IMR-90 (cell line): ENCODE data around the gene PTCH2. TPM values are rescaled to one million over a fixed set of nuclear protein-coding genes. Genes with fewer than 3 reads are reported as not detected.

Experiments
- ATAC-seq: fragments of 200-7000 bp; cut with Tn5 transposase; 2 replicates; pipeline ENCODE4 v1.9.1; 2020; ENCODE audit warnings: low read depth, mild to moderate bottlenecking, moderate library complexity
- BruUV-seq: library from RNA; stranded (reverse); fragments of 400-500 nt; replicated peaks from 2 replicates; lab custom pipeline; 2021; lab: Mats Ljungman, UMichigan
- CTCF ChIA-PET: fragments of 300-600 bp; formaldehyde crosslinking; extraction: SDS; loops from one replicate; lab custom pipeline; 2021; ENCODE audit warnings: antibody characterized with exemption; lab: Yijun Ruan, JAX
- POLR2A ChIA-PET: fragments of 300-600 bp; sonication (Branson Sonifier 250); formaldehyde crosslinking; loops from one replicate; lab custom pipeline; 2022; ENCODE audit warnings: antibody characterized with exemption; ENCODE audit not compliant: unreplicated experiment; lab: Charles Lee
- DNase-seq: peaks from one replicate; pipeline ENCODE4 v3.0.0; 2013
- H2AFZ ChIP-seq: replicated peaks from 2 replicates; pipeline ENCODE3; 2013; ENCODE audit warnings: low read length, mild to moderate bottlenecking; ENCODE audit not compliant: poor library complexity
- H2AK5ac ChIP-seq: 2 replicates; pipeline ENCODE4 v1.6.1; 2013; ENCODE audit warnings: low read depth, low read length, inconsistent platforms
- H2AK9ac ChIP-seq: replicated peaks from 2 replicates; pipeline ENCODE3; 2013; ENCODE audit warnings: mild to moderate bottlenecking, low read depth, low read length, moderate library complexity; ENCODE audit not compliant: poor library complexity
- H2BK120ac ChIP-seq: 2 replicates; pipeline ENCODE4 v1.6.1; 2013; ENCODE audit warnings: low read depth, low read length, inconsistent platforms
- H2BK15ac ChIP-seq: 3 replicates; pipeline ENCODE4 v1.6.1; 2013; ENCODE audit warnings: low read depth, low read length, inconsistent platforms
- H2BK20ac ChIP-seq: 2 replicates; pipeline ENCODE4 v1.6.1; 2013; ENCODE audit warnings: low read depth, mild to moderate bottlenecking, inconsistent platforms, low read length, moderate library complexity
- H2BK5ac ChIP-seq: 2 replicates; pipeline ENCODE4 v1.6.1; 2013; ENCODE audit warnings: mild to moderate bottlenecking, low read depth, low read length, inconsistent platforms; ENCODE audit not compliant: poor library complexity, severe bottlenecking
- H3K14ac ChIP-seq: replicated peaks from 2 replicates; pipeline ENCODE4 v1.6.1; 2013; ENCODE audit warnings: low read depth, low read length, inconsistent platforms
- H3K18ac ChIP-seq: 2 replicates; pipeline ENCODE4 v1.6.1; 2013; ENCODE audit warnings: low read depth, low read length, control low read depth
- H3K23ac ChIP-seq: 2 replicates; pipeline ENCODE4 v1.6.1; 2013; ENCODE audit warnings: low read depth, low read length, inconsistent platforms
- H3K27ac ChIP-seq: 2 replicates; pipeline ENCODE4 v1.5.1; 2013; ENCODE audit warnings: mild to moderate bottlenecking, control low read depth, low read length; ENCODE audit not compliant: insufficient read depth
- H3K27me3 ChIP-seq: 2 replicates; pipeline ENCODE4 v1.6.1; 2013; ENCODE audit warnings: low read length; ENCODE audit not compliant: control insufficient read depth, insufficient read depth
- H3K36me3 ChIP-seq: 2 replicates; pipeline ENCODE4 v1.6.1; 2013; ENCODE audit warnings: low read length, mixed read lengths; ENCODE audit not compliant: control insufficient read depth, insufficient read depth
- H3K4ac ChIP-seq: 2 replicates; pipeline ENCODE4 v1.6.1; 2013; ENCODE audit warnings: low read depth, low read length, inconsistent platforms
- H3K4me1 ChIP-seq: 2 replicates; pipeline ENCODE4 v1.6.1; 2013; ENCODE audit warnings: low read length, mixed read lengths; ENCODE audit not compliant: control insufficient read depth, insufficient read depth
- H3K4me2 ChIP-seq: 2 replicates; pipeline ENCODE4 v1.6.1; 2013; ENCODE audit warnings: low read depth, mild to moderate bottlenecking, control low read depth, low read length, moderate library complexity
- H3K4me3 ChIP-seq: 2 replicates; pipeline ENCODE4 v1.5.1; 2013; ENCODE audit warnings: low read depth, mild to moderate bottlenecking, control low read depth, low read length, moderate library complexity; ENCODE audit not compliant: insufficient read depth
- H3K56ac ChIP-seq: 2 replicates; pipeline ENCODE4 v1.6.1; 2013; ENCODE audit warnings: low read length, inconsistent platforms; ENCODE audit not compliant: insufficient read depth; ENCODE audit errors: extremely low read depth
- H3K79me1 ChIP-seq, 2 experiments: 2 replicates each; pipeline ENCODE4 v1.6.1; 2013; ENCODE audit warnings: low read length in 2 of 2, inconsistent platforms in 1 of 2, low read depth in 1 of 2
- H3K9ac ChIP-seq: 2 replicates; pipeline ENCODE4 v1.6.1; 2013; ENCODE audit warnings: low read depth, low read length, control low read depth
- H3K9me1 ChIP-seq: 2 replicates; pipeline ENCODE4 v1.6.1; 2013; ENCODE audit warnings: low read length, inconsistent platforms; ENCODE audit not compliant: insufficient read depth
- H3K9me3 ChIP-seq: 2 replicates; pipeline ENCODE4 v1.6.1; 2013; ENCODE audit warnings: low read length; ENCODE audit not compliant: control insufficient read depth, insufficient read depth
- H4K20me1 ChIP-seq: 2 replicates; pipeline ENCODE4 v1.6.1; 2013; ENCODE audit warnings: low read length, inconsistent platforms; ENCODE audit not compliant: insufficient read depth
- H4K5ac ChIP-seq: 2 replicates; pipeline ENCODE4 v1.6.1; 2013; ENCODE audit warnings: mild to moderate bottlenecking, low read depth, low read length, control low read depth
- H4K8ac ChIP-seq, 2 experiments: 2 replicates each; pipeline ENCODE4 v1.6.1; 2013; ENCODE audit warnings: low read depth in 2 of 2, low read length in 2 of 2, control low read depth in 1 of 2, inconsistent platforms in 1 of 2
- H4K91ac ChIP-seq: 2 replicates; pipeline ENCODE4 v1.6.1; 2013; ENCODE audit warnings: low read depth, low read length, inconsistent platforms; ENCODE audit not compliant: insufficient read depth
- CHD1 ChIP-seq: IDR thresholded peaks from 2 replicates; pipeline ENCODE4 v1.6.1; 2012; ENCODE audit warnings: low read depth, low read length, improper control_type of control experiment
- ELK1 ChIP-seq: fragments of 150-350 bp; IDR thresholded peaks from 2 replicates; pipeline ENCODE4 v1.6.1; 2016; ENCODE audit warnings: low read depth, mild to moderate bottlenecking, low read length, moderate library complexity, borderline replicate concordance
- FOS ChIP-seq: fragments of 150-350 bp; IDR thresholded peaks from 2 replicates; pipeline ENCODE4 v1.6.1; 2016; ENCODE audit warnings: low read depth, low read length
- MAFK ChIP-seq: IDR thresholded peaks from 2 replicates; pipeline ENCODE4 v1.6.1; 2012; ENCODE audit warnings: low read depth, low read length, improper control_type of control experiment
- MAZ ChIP-seq: IDR thresholded peaks from 2 replicates; pipeline ENCODE4 v1.6.1; 2012; ENCODE audit warnings: low read depth, mild to moderate bottlenecking, low read length, improper control_type of control experiment, moderate library complexity, borderline replicate concordance
- MXI1 ChIP-seq: IDR thresholded peaks from 2 replicates; pipeline ENCODE4 v1.6.1; 2012; ENCODE audit warnings: low read depth, mild to moderate bottlenecking, low read length, moderate library complexity, borderline replicate concordance
- NFE2L2 ChIP-seq: fragments of 150-350 bp; IDR thresholded peaks from 2 replicates; pipeline ENCODE4 v1.6.1; 2016; ENCODE audit warnings: low read depth, mild to moderate bottlenecking, low read length
- RCOR1 ChIP-seq: IDR thresholded peaks from 2 replicates; pipeline ENCODE4 v1.6.1; 2012; ENCODE audit warnings: mild to moderate bottlenecking, low read length, improper control_type of control experiment; ENCODE audit not compliant: insufficient replicate concordance
- RFX5 ChIP-seq: IDR thresholded peaks from 2 replicates; pipeline ENCODE4 v1.8.0; 2012; ENCODE audit warnings: low read depth, mild to moderate bottlenecking, low read length, moderate library complexity
- SMC3 ChIP-seq: fragments of 150-350 bp; IDR thresholded peaks from 2 replicates; pipeline ENCODE4 v1.6.1; 2016; ENCODE audit warnings: low read depth, mild to moderate bottlenecking, antibody characterized with exemption, low read length, moderate library complexity
- USF2 ChIP-seq: fragments of 150-350 bp; IDR thresholded peaks from 2 replicates; pipeline ENCODE4 v1.6.1; 2017; ENCODE audit warnings: mild to moderate bottlenecking, antibody characterized with exemption, low read length, low read depth
- WGBS, 2 experiments: methylation state at CpG; one replicate each; pipeline versions ENCODE4 v1.1.5 to v1.1.7; 2013; ENCODE audit warnings: missing lambda C conversion rate in 2 of 2; ENCODE audit not compliant: insufficient read length in 1 of 2; ENCODE audit errors: extremely low coverage in 2 of 2; 5-methylcytosine and 5-hydroxymethylcytosine counted together
- dilution Hi-C: fragments of 300-500 bp; cut with HindIII; formaldehyde crosslinking; loops from one replicate; pipeline ENCODE4 v1.14.3; 2018; ENCODE audit warnings: low sequenced_read_pairs; ENCODE audit not compliant: unreplicated experiment
- in situ Hi-C: fragments of 300-500 bp; cut with MboI; formaldehyde crosslinking; loops from 3 replicates; pipeline ENCODE4 v1.14.3; 2019; ENCODE audit warnings: low sequenced_read_pairs, inconsistent platforms, mixed read lengths
- intact Hi-C: fragments of 100-400 bp; cut with micrococcal nuclease; formaldehyde crosslinking; loops from 2 replicates; pipeline ENCODE4 v1.10.0; 2022
- polyA plus RNA-seq, 3 experiments: library from polyadenylated mRNA; depleted of rRNA; stranded (reverse); fragments of >200 nt; gene quantifications; 2 replicates each; pipeline ENCODE4 v1.2.3, GENCODE V29; 2012; ENCODE audit warnings: low replicate concordance in 1 of 3
- total RNA-seq: library from RNA; depleted of rRNA; stranded (reverse); fragments of >200 nt; gene quantifications from 2 replicates; pipeline ENCODE4 v1.2.3, GENCODE V29; 2012
- TF ChIP-seq, protein P1 (sequence below): conservative IDR thresholded peaks from 2 replicates; pipeline ENCODE4 v1.5.1; 2012; ENCODE audit warnings: mild to moderate bottlenecking, low read depth, low read length, improper control_type of control experiment

The PTCH2 gene
- total and polyA plus RNA-seq, 2 of the 4 experiments (the other 2 are of a cell fraction), result under 0.01 to 0.56 TPM

GRCh38 chr1:44846985-44847384 lies 3.9 kb upstream of the PTCH2 start:
- Histone ChIP-seq H3K4me3 (no peak overlapping the region), H3K56ac (no peak overlapping the region), H2BK5ac (no peak overlapping the region), H2BK15ac (no peak overlapping the region), H3K4ac (no peak overlapping the region), H3K9me1 (no peaks in the 10 kb centered on the region; the same call in 1 of the 2 replicates), H4K8ac (no peak overlapping the region), H3K18ac (no peak overlapping the region), H3K36me3 (peaks cover 4% of the 10 kb centered on the region; the same call in 1 of the 2 replicates), H3K79me1 (no peaks in the 10 kb centered on the region), H2AK9ac (no peak overlapping the region), H4K20me1 (no peaks in the 10 kb centered on the region), H3K9me3 (no peaks in the 10 kb centered on the region), H3K27me3 (no peaks in the 10 kb centered on the region), H3K23ac (no peak overlapping the region), H3K27ac (no peak overlapping the region), H3K4me1 (no peaks in the 10 kb centered on the region), H2AK5ac (no peak overlapping the region), H4K91ac (no peak overlapping the region), H2BK120ac (no peak overlapping the region), H3K14ac (no peak overlapping the region), H3K9ac (no peak overlapping the region), H4K5ac (no peak overlapping the region), H2BK20ac (no peak overlapping the region), H2AFZ (no peak overlapping the region), H3K4me2 (no peak overlapping the region)
- CTCF ChIA-PET, result no interaction called here
- in situ Hi-C loops (no loop called here), dilution Hi-C loops (no loop called here), intact Hi-C loops (no loop called here)
- TF ChIP-seq RCOR1 (no peak), ELK1 (no peak), MAZ (no peak), SMC3 (no peak), MAFK (no peak), USF2 (no peak), RFX5 (no peak), MXI1 (no peak), NFE2L2 (no peak), FOS (no peak), CHD1 (no peak)
- TF ChIP-seq, protein P1, sequence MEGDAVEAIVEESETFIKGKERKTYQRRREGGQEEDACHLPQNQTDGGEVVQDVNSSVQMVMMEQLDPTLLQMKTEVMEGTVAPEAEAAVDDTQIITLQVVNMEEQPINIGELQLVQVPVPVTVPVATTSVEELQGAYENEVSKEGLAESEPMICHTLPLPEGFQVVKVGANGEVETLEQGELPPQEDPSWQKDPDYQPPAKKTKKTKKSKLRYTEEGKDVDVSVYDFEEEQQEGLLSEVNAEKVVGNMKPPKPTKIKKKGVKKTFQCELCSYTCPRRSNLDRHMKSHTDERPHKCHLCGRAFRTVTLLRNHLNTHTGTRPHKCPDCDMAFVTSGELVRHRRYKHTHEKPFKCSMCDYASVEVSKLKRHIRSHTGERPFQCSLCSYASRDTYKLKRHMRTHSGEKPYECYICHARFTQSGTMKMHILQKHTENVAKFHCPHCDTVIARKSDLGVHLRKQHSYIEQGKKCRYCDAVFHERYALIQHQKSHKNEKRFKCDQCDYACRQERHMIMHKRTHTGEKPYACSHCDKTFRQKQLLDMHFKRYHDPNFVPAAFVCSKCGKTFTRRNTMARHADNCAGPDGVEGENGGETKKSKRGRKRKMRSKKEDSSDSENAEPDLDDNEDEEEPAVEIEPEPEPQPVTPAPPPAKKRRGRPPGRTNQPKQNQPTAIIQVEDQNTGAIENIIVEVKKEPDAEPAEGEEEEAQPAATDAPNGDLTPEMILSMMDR, result no peak
- ATAC-seq, result no peak
- no peak for DNase-seq
- WGBS, 2 experiments, result no CpG with 5 or more reads among the region's 1 CpG
- BruUV-seq, result no TSS peak
- POLR2A ChIA-PET, result no interaction called here
